ENCODE measurements around the gene KCNJ8.

DNA sequence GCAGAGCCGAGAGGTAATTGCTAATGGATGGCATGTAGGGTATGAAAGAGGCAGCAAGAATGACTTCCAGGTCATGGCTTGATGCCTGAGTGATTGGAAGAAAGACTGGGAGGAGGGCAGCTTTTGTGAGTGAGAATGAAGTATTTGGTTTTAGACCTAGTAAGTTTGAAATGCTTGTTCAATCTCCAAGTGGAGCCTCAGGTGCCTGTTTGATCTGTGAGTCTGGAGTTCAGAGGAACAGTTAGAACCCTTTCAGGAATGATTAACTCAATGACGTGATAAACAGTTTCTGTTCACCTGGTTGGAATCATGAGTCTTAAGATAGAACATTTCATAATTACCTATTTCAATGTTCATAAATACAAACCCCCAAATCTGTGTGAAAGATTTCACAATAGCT, 10.4 kb downstream of the KCNJ8 start:
- TF ChIP-seq CTCF (IDR thresholded peaks at IDR 0.05) (no peak), ZFX (IDR thresholded peaks at IDR 0.05; ENCODE audit: borderline replicate concordance) (no peak)
